ENCODE results near the gene IREB2.
A peak's percentile ranks its signal among the peaks of the same experiment; 100 is the strongest.

The IREB2 gene

DNA sequence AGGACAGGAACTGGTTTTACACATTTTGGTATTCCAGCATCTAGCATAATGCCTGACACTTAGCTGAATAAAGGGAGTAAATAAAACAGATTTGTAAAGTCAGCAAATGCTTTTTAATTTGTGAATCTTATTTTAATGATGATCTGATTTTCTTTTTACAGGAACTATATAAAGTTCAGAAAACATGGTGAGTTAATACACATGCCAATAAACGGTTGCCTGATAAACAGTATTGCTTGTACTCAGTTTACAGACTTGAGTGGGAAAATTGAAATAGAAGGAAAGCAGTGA, 103.7 kb downstream of the IREB2 start:
- Histone ChIP-seq H3K4me1 (no peaks in the 10 kb centered on the region), H3K36me3 (peaks cover 40% of the 10 kb centered on the region), H3K9me3 (no peaks in the 10 kb centered on the region), H3K4me3 (ENCODE audit: low read depth, low read length) (peak overlapping the region; percentile 92), H3K27me3 (no peaks in the 10 kb centered on the region)
- TF ChIP-seq, protein P1, sequence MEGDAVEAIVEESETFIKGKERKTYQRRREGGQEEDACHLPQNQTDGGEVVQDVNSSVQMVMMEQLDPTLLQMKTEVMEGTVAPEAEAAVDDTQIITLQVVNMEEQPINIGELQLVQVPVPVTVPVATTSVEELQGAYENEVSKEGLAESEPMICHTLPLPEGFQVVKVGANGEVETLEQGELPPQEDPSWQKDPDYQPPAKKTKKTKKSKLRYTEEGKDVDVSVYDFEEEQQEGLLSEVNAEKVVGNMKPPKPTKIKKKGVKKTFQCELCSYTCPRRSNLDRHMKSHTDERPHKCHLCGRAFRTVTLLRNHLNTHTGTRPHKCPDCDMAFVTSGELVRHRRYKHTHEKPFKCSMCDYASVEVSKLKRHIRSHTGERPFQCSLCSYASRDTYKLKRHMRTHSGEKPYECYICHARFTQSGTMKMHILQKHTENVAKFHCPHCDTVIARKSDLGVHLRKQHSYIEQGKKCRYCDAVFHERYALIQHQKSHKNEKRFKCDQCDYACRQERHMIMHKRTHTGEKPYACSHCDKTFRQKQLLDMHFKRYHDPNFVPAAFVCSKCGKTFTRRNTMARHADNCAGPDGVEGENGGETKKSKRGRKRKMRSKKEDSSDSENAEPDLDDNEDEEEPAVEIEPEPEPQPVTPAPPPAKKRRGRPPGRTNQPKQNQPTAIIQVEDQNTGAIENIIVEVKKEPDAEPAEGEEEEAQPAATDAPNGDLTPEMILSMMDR (IDR thresholded peaks at IDR 0.05; ENCODE audit: low read depth, low read length) = no peak
- no peak for DNase-seq

GRCh38 chr15:78542647-78543046, 104.6 kb downstream of the IREB2 start:
- Histone ChIP-seq H3K36me3 (peaks cover 49% of the 10 kb centered on the region), H3K27me3 (no peaks in the 10 kb centered on the region), H3K4me1 (no peaks in the 10 kb centered on the region), H3K9me3 (no peaks in the 10 kb centered on the region), H3K4me3 (ENCODE audit: low read depth, low read length) (no peak overlapping the region)
- DNase-seq = no peak
- TF ChIP-seq, protein P1 (IDR thresholded peaks at IDR 0.05; ENCODE audit: low read depth, low read length) = no peak

DNA sequence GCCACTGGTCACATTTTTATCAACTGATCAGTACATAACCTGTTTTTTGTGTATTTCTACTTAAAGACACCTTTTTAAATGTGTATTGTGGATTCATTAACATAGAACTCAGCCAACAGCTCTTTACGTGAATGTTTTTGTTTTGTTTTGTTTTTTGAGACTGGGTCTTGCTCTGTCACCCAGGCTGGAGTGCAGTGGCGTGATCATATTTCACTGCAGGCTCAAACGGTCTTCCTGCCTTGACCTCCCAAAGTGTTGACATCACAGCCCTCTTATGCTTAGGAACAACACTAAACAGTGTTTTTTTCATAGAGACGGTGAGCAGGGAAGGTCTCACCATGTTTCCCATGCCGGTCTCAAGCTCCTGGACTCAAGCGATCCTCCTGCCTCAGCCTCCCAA, 112.2 kb downstream of the IREB2 start:
- Histone ChIP-seq H3K4me1 (no peaks in the 10 kb centered on the region), H3K36me3 (peaks cover 57% of the 10 kb centered on the region), H3K27me3 (no peaks in the 10 kb centered on the region), H3K9me3 (no peaks in the 10 kb centered on the region), H3K4me3 (ENCODE audit: low read depth, low read length) (no peak overlapping the region)
- no peak for DNase-seq
- TF ChIP-seq, protein P1 (IDR thresholded peaks at IDR 0.05; ENCODE audit: low read depth, low read length) = no peak

DNA sequence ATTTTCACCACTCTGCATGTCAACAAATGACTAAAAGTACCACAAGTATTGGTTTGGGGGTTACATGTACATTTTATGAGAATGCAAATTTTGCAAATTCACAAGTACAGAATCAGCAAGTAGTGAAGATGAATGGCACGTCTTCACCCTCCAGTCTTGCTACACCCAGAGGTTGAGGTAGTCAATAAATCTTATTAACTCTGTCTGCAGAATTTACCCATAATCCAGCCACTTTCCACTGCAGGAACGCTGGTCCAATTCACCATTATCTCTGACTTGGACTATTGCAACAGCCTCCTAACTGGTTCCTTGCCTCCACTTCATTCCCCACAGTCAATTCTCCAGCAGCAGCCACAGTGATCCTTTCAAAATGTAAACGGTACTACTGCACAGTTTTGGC, 112.8 kb downstream of the IREB2 start:
- no peaks in the 10 kb centered on the region for H3K27me3 ChIP-seq
- H3K4me3 ChIP-seq (ENCODE audit: low read depth, low read length) = no peak overlapping the region
- H3K36me3 ChIP-seq = peaks cover 50% of the 10 kb centered on the region
- no peaks in the 10 kb centered on the region for H3K4me1 ChIP-seq
- H3K9me3 ChIP-seq = no peaks in the 10 kb centered on the region
- no peak for DNase-seq
- TF ChIP-seq, protein P1 (IDR thresholded peaks at IDR 0.05; ENCODE audit: low read depth, low read length) = no peak

All from BE2C (cell line).